Retinal pigment epithelial cell (primary cell): ENCODE measurements around the gene MCM7.

Source experiments
- DNase-seq: peaks from one replicate; pipeline ENCODE4 v3.0.0-alpha.2; 2010; ENCODE audit warnings: low read depth
- H3K4me3 ChIP-seq: 2 replicates; pipeline ENCODE4 v1.5.1; 2011; ENCODE audit warnings: mild to moderate bottlenecking, low read length, control low read depth, moderate library complexity
- CTCF ChIP-seq: conservative IDR thresholded peaks from 2 replicates; pipeline ENCODE4 v1.5.1; 2011; ENCODE audit warnings: low read depth, low read length, control low read depth, inconsistent platforms

Gene MCM7

DNA sequence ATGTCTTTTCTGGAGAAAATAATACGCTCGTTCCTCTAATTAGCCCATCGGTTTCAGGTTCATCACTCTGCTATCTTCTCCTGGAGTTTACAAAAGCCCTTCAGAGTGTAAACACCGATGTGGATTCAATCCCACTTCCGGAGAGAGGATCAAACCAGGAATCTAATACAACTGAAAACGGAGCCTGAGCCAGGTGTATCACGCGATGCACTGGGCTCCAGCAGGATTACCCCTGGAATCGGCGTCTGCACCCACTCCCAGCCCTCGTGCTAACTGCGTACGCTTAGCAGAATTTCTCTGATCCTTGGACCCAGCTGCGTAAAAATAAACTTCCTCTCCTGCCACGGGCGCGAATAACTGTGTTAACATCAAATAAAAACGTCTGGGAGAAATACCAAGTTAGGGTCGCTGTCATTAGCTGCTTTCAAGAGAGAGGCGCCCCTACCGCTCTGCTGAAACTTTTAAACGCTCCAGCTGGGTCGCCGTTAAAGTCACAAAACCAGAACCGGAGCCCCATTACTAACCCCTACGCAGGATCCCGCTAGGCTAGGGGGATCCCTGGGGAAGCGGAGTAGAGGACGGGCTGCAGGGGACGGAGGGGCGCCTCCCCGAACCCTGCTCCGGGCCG, 20.2 kb downstream of the MCM7 start:
- peak overlapping the region; percentile 96 for H3K4me3 ChIP-seq
- peak; percentile 30 for DNase-seq
- TF ChIP-seq CTCF, result no peak

DNA sequence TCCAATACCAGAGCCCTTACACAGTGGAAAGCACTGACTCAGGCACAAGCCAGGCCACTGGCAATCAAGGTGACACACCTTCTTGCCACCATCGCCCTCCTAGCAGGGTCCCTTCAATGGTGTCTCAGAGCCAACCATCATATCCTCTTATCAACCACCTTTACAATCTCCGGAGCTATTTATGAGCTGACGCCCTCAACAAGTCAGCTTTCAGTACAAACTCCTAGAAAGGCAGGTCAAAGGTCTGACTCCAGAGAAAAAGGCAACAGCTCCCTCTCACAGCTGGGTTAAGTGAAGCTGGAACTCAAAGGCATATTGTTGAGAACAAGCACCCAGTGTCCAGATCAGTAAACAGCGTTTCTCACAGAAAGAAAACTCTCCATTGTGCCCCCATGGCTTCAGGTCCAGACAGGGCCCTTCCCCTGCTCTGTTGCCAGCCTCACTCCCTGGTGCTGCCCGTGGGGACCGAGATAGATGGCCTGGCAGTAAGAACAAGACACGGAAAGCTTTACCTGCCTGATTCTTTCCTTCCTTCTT, 22.1 kb downstream of the MCM7 start:
- no peak for TF ChIP-seq CTCF
- DNase-seq, result no peak
- H3K4me3 ChIP-seq, result no peak overlapping the region

DNA sequence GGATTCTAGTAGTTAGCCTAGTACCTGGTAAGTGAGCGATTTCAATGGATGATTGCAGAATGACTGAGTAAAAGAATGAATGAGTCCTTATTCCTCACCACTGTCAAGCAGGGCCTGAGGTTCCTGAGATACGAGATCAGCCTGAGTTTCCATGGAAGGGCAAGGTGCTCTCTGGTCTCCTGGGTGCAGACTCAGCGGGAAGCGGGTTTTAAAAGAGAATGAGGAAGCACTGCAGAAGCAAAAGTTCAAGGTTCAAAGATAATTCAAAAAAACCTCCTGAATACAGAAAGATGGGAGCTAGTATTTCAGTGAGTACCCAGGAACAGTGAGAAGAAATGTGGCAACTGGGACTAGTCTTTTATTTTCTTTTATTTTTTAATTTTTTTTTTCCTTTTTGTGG, 24.0 kb downstream of the MCM7 start:
- TF ChIP-seq CTCF, result no peak
- H3K4me3 ChIP-seq, result no peak overlapping the region
- DNase-seq, result no peak

- no peak for TF ChIP-seq CTCF
- no peak for DNase-seq
Measured at GRCh38 chr7:100075418-100075817, 25.8 kb downstream of the MCM7 start.

GRCh38 chr7:100074841-100075240, 26.4 kb downstream of the MCM7 start:
- DNase-seq, result no peak
- TF ChIP-seq CTCF, result no peak
- no peak overlapping the region for H3K4me3 ChIP-seq

More at GRCh38 chr7:100075418-100075817, 25.8 kb downstream of the MCM7 start:
- no peak overlapping the region for H3K4me3 ChIP-seq

GRCh38 chr7:100072462-100072861, 28.7 kb downstream of the MCM7 start:
- no peak for DNase-seq
- H3K4me3 ChIP-seq, result no peak overlapping the region
- TF ChIP-seq CTCF, result no peak

DNA sequence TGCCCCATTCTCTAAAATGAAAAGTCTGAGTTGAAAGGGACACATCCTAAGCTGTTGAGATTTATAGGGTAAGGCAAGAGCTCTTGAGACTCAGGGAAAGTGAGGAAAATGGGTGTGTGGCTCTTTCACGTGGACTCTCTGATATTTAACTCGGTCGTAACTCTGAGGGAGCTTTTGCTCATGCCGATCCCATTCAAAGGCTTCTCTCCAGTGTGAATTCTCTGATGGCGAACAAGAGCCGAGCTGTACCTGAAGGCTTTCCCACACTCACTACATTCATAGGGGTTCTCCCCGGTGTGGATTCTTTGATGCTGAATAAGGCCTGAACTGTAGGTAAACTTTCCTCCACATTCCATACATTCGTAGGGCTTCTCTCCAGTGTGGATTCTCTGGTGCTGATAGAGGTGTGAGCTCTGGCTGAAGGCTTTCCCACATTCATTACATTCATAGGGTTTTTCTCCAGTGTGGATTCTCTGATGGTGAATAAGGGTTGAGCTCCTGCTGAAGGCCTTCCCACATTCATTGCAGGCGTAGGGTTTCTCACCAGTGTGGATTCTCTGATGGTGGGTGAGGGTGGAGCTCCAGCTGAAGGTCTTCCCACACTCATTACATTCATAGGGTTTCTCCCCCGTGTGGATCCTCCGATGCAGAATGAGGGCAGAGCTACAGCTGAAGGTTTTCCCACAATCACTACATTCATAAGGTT, 30.0 kb downstream of the MCM7 start:
- H3K4me3 ChIP-seq, result no peak overlapping the region
- no peak for DNase-seq
- TF ChIP-seq CTCF, result no peak
